Glutamatergic neuron (in vitro differentiated cells): ENCODE results near the gene PACRG. TPM values are rescaled to one million over a fixed set of nuclear protein-coding genes. Genes with fewer than 3 reads are reported as not detected.

Experiments
- DNase-seq: peaks from one replicate; pipeline ENCODE4 v3.0.0; 2022
- H3K27ac Mint-ChIP-seq: one replicate; pipeline ENCODE4 v1.8.0; 2020; ENCODE audit warnings: mild to moderate bottlenecking, mixed read lengths, inconsistent platforms; ENCODE audit not compliant: unreplicated experiment
- H3K27me3 Mint-ChIP-seq: one replicate; pipeline ENCODE4 v1.8.0; 2020; ENCODE audit warnings: mild to moderate bottlenecking, moderate library complexity, mixed read lengths, inconsistent platforms; ENCODE audit not compliant: unreplicated experiment
- H3K36me3 Mint-ChIP-seq: one replicate; pipeline ENCODE4 v1.8.0; 2020; ENCODE audit warnings: mild to moderate bottlenecking, mixed read lengths, inconsistent platforms; ENCODE audit not compliant: unreplicated experiment
- H3K4me1 Mint-ChIP-seq: one replicate; pipeline ENCODE4 v1.8.0; 2020; ENCODE audit warnings: mild to moderate bottlenecking, low read depth, mixed read lengths, inconsistent platforms; ENCODE audit not compliant: unreplicated experiment
- H3K4me3 Mint-ChIP-seq: one replicate; pipeline ENCODE4 v1.8.0; 2020; ENCODE audit warnings: mild to moderate bottlenecking, mixed read lengths, inconsistent platforms; ENCODE audit not compliant: unreplicated experiment
- H3K9me3 Mint-ChIP-seq: one replicate; pipeline ENCODE4 v1.8.0; 2020; ENCODE audit warnings: mild to moderate bottlenecking, moderate library complexity, mixed read lengths, inconsistent platforms; ENCODE audit not compliant: unreplicated experiment
- CTCF ChIP-seq: fragments of 200-600 bp; sonication (generic); IDR thresholded peaks from one replicate; pipeline ENCODE4 v1.5.0; 2021; ENCODE audit not compliant: partially characterized antibody, unreplicated experiment
- total RNA-seq: library from RNA; stranded (reverse); fragmentation: NEBNext Ultra II Directional; extraction: Animal tissue kit (Norgen Biotek cat#: 25700); gene quantifications from one replicate; pipeline ENCODE4 v1.2.1, GENCODE V29; 2021; ENCODE audit not compliant: unreplicated experiment

Gene PACRG
- total RNA-seq, 1 donor from 2014 or later, result not detected

DNA sequence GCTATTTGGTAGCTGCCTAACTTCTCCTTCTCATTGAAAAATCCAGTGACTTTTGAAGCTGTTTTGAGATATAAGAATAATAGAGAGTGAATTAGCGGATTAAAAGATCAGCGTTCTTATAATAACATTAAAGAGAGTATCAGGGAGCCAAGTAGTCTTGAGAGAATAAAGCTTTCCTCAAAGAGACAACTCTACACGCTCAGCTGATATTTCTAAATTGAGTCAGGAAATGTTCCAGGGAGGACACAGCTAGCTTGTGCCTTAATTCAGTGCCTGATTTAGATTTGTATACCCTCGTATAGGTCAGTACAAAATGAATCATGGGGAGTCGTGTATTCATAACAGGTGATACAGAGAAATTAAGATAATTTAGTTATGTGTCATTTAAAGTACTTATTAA lies 611.7 kb downstream of the PACRG start:
- TF ChIP-seq CTCF, result no peak
- Mint-ChIP-seq H3K4me3 (no peak overlapping the region), H3K36me3 (no peaks in the 10 kb centered on the region), H3K27me3 (peaks cover 4% of the 10 kb centered on the region), H3K27ac (no peak overlapping the region), H3K4me1 (peaks cover 17% of the 10 kb centered on the region), H3K9me3 (peaks cover 2% of the 10 kb centered on the region)
- no peak for DNase-seq

- Mint-ChIP-seq H3K27me3 (peaks cover 2% of the 10 kb centered on the region), H3K36me3 (no peaks in the 10 kb centered on the region), H3K4me3 (no peak overlapping the region), H3K9me3 (peaks cover 2% of the 10 kb centered on the region), H3K27ac (no peak overlapping the region), H3K4me1 (peaks cover 15% of the 10 kb centered on the region)
- no peak for DNase-seq
- no peak for TF ChIP-seq CTCF
These were observed 612.6 kb downstream of the PACRG start for GRCh38 chr6:163340201-163340887.

DNA sequence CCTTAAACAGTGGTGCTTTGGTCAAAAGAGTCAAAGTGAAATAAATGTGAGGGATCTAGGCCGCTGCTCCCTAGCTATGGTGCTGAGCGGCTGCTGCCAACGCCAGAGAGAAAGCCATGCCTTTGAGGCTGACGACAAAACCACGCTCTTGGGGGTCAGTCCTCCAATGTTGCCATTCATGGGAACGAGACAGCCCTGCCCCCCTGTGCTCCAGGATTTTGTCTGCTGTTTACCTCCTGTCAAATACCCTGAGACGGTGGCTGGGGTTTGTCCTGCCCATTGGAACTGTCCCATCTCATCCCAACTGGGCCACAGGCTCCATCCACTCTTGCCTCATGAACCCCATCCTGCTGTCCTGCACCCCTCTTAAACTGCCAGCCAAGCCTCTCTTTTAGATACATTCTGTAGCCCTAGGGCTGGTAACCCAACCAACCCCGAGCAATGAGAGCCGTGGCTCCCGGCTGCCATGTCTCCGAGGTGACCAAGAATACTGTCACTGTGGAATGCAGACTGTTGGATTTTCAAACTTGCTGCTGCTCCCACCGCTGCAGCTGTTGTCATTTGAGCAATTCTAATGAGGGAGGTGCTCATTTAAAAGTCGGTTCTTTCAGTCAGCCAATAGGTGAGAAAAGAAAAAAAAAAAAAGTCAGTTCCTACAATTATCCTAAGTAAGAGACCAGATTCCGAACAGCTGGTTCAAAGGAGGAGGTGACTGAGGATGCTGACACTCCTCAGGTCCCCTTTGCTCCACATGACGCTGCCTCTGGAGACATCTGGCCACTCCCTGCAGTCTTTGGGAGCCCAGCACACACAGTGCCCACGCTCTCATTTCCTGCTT lies 613.7 kb downstream of the PACRG start:
- no peak for DNase-seq
- peaks cover 2% of the 10 kb centered on the region for H3K27me3 Mint-ChIP-seq
- H3K4me3 Mint-ChIP-seq, result no peak overlapping the region
- H3K36me3 Mint-ChIP-seq, result no peaks in the 10 kb centered on the region
- H3K9me3 Mint-ChIP-seq, result peaks cover 2% of the 10 kb centered on the region
- TF ChIP-seq CTCF, result no peak
- peaks cover 12% of the 10 kb centered on the region for H3K4me1 Mint-ChIP-seq
- H3K27ac Mint-ChIP-seq, result no peak overlapping the region

GRCh38 chr6:163342571-163343539 lies 615.1 kb downstream of the PACRG start:
- Mint-ChIP-seq H3K4me1 (peaks cover 11% of the 10 kb centered on the region), H3K27ac (no peak overlapping the region)

More at GRCh38 chr6:163342571-163343539, 615.1 kb downstream of the PACRG start:
- TF ChIP-seq CTCF, result no peak
- no peak for DNase-seq
- Mint-ChIP-seq H3K36me3 (no peaks in the 10 kb centered on the region), H3K4me3 (no peak overlapping the region), H3K9me3 (peaks cover 2% of the 10 kb centered on the region), H3K27me3 (peaks cover 2% of the 10 kb centered on the region)
